ENCODE data around the gene SMIM24. TPM values are rescaled to one million over a fixed set of nuclear protein-coding genes. Genes with fewer than 3 reads are reported as not detected.

Gene SMIM24
- total and polyA plus RNA-seq, 2 experiments from 2014 or later = 5.0 to 21.5 TPM

DNA sequence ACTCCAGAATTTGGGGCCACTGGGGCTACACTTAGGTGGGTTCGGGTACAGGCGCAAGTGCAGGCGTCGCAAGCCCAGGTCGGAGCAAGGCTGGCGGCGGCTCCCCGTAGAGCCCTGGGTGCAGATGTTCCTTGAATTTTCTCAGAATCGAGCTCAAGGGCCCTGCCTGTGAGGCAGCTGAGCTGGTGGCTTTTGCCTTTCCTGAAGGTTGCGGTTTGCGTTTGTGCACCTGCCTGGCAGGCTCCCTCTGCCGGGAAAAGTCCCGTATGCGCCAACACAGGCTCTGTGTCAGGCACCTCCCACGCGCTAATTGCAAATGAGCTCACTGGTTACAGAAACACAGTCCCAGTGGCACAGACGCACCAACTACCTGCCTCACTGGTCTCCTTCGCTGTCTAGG lies 14.2 kb upstream of the SMIM24 start:
- peaks cover 20% of the 10 kb centered on the region for H3K79me2 ChIP-seq (replicated peaks; ENCODE audit: insufficient read depth)
- peaks cover 5% of the 10 kb centered on the region; the same call in 1 of the 2 replicates for H4K20me1 ChIP-seq (replicated peaks; ENCODE audit: insufficient read depth)
- H3K36me3 ChIP-seq (ENCODE audit: insufficient read depth) = peaks cover 5% of the 10 kb centered on the region; the same call in 1 of the 2 replicates
- H3K27me3 ChIP-seq (ENCODE audit: insufficient read depth) = no peaks in the 10 kb centered on the region
- no peaks in the 10 kb centered on the region; the same call in 2 of the 3 replicates for H3K9me3 Mint-ChIP-seq
- peaks cover 51% of the 10 kb centered on the region for H3K36me3 Mint-ChIP-seq (ENCODE audit: low read depth)
- H3K4me2 ChIP-seq = no peak overlapping the region
- no peak overlapping the region for H3K27ac ChIP-seq (ENCODE audit: low read depth)
- H3K27ac Mint-ChIP-seq = no peak overlapping the region
- DNase-seq (ENCODE audit: low spot score) = no peak
- peaks cover 4% of the 10 kb centered on the region; the same call in 1 of the 3 replicates for H3K4me1 Mint-ChIP-seq
- ATAC-seq = no peak
- peaks cover 5% of the 10 kb centered on the region; the same call in 1 of the 2 replicates for H3K4me1 ChIP-seq (ENCODE audit: insufficient read depth)
- no peak overlapping the region for H3K4me3 ChIP-seq
- no peaks in the 10 kb centered on the region for H3K9me2 ChIP-seq (ENCODE audit: insufficient read depth)
- H3K27me3 Mint-ChIP-seq (ENCODE audit: insufficient read depth, low read depth, poor library complexity) = peaks cover 8% of the 10 kb centered on the region
- no peak overlapping the region for H3K4me3 Mint-ChIP-seq
- H3F3A ChIP-seq (replicated peaks; ENCODE audit: low read depth) = 0 out of 2 replicates have a peak, but pooled peaks cover 4% of the 10 kb centered on the region
- no peak overlapping the region for H2AFZ ChIP-seq
- TF ChIP-seq EZH2 (IDR thresholded peaks at IDR 0.05; ENCODE audit: low read depth, unreplicated experiment) = no peak

DNA sequence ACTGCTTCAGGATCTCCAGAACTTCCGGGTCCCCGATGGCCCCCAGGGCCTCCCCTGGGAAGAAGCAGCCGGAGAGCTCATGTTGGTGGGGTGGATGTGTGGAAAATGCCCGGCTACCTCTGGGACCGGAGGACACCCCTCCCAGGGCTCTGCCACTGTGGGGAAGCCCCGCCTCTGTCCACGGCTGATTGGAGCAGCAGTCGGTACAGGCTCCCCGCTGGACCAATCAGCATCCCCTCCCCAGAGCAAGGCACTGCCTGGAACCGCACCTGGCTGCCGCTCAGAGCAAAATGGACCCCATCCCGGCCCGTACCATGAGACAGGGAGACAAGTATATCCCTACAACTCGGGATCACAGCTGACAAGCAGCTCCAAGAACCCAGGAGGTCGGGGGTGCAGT lies 13.7 kb upstream of the SMIM24 start:
- ATAC-seq (peak; percentile 99), DNase-seq (ENCODE audit: low spot score) (peak; percentile 86)
- H3K36me3 ChIP-seq (ENCODE audit: insufficient read depth) = peaks cover 5% of the 10 kb centered on the region; the same call in 1 of the 2 replicates
- Mint-ChIP-seq H3K27me3 (ENCODE audit: insufficient read depth, low read depth, poor library complexity) (peaks cover 8% of the 10 kb centered on the region), H3K36me3 (ENCODE audit: low read depth) (peaks cover 49% of the 10 kb centered on the region), H3K27ac (no peak overlapping the region), H3K4me1 (peaks cover 1% of the 10 kb centered on the region; the same call in 1 of the 3 replicates), H3K4me3 (no peak overlapping the region), H3K9me3 (no peaks in the 10 kb centered on the region; the same call in 2 of the 3 replicates)
- H3K4me3 ChIP-seq = no peak overlapping the region
- H2AFZ ChIP-seq = no peak overlapping the region
- H3K9me2 ChIP-seq (ENCODE audit: insufficient read depth) = no peaks in the 10 kb centered on the region
- peaks cover 1% of the 10 kb centered on the region; the same call in 1 of the 2 replicates for H4K20me1 ChIP-seq (replicated peaks; ENCODE audit: insufficient read depth)
- no peak overlapping the region for H3K4me2 ChIP-seq
- no peak overlapping the region for H3K27ac ChIP-seq (ENCODE audit: low read depth)
- 0 out of 2 replicates have a peak, but pooled peaks cover under 1% of the 10 kb centered on the region for H3K4me1 ChIP-seq (ENCODE audit: insufficient read depth)
- H3K79me2 ChIP-seq (replicated peaks; ENCODE audit: insufficient read depth) = peaks cover 15% of the 10 kb centered on the region
- H3K27me3 ChIP-seq (ENCODE audit: insufficient read depth) = no peaks in the 10 kb centered on the region
- 0 out of 2 replicates have a peak, but pooled peaks cover 4% of the 10 kb centered on the region for H3F3A ChIP-seq (replicated peaks; ENCODE audit: low read depth)
- TF ChIP-seq, protein P1, sequence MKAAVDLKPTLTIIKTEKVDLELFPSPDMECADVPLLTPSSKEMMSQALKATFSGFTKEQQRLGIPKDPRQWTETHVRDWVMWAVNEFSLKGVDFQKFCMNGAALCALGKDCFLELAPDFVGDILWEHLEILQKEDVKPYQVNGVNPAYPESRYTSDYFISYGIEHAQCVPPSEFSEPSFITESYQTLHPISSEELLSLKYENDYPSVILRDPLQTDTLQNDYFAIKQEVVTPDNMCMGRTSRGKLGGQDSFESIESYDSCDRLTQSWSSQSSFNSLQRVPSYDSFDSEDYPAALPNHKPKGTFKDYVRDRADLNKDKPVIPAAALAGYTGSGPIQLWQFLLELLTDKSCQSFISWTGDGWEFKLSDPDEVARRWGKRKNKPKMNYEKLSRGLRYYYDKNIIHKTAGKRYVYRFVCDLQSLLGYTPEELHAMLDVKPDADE (IDR thresholded peaks at IDR 0.05) = no peak
- no peak for TF ChIP-seq EZH2 (IDR thresholded peaks at IDR 0.05; ENCODE audit: low read depth, unreplicated experiment)
- TF ChIP-seq ZNF114 (CRISPR knock-in tag; IDR thresholded peaks at IDR 0.05) = no peak
- TF ChIP-seq NANOG (IDR thresholded peaks at IDR 0.05; ENCODE audit: borderline replicate concordance) = no peak
- no peak for TF ChIP-seq ZNF331 (CRISPR knock-in tag; IDR thresholded peaks at IDR 0.05; ENCODE audit: low read depth)

GRCh38 chr19:3493651-3494050 lies 13.3 kb upstream of the SMIM24 start:
- Mint-ChIP-seq H3K27me3 (ENCODE audit: insufficient read depth, low read depth, poor library complexity) (peaks cover 8% of the 10 kb centered on the region), H3K27ac (no peak overlapping the region), H3K4me1 (no peaks in the 10 kb centered on the region), H3K36me3 (ENCODE audit: low read depth) (peaks cover 47% of the 10 kb centered on the region), H3K4me3 (no peak overlapping the region), H3K9me3 (no peaks in the 10 kb centered on the region; the same call in 2 of the 3 replicates)
- no peak for DNase-seq (ENCODE audit: low spot score)
- Histone ChIP-seq H3K27me3 (ENCODE audit: insufficient read depth) (no peaks in the 10 kb centered on the region), H2AFZ (no peak overlapping the region), H3K4me2 (no peak overlapping the region), H3K4me1 (ENCODE audit: insufficient read depth) (no peaks in the 10 kb centered on the region), H3K9me2 (ENCODE audit: insufficient read depth) (no peaks in the 10 kb centered on the region), H3K36me3 (ENCODE audit: insufficient read depth) (peaks cover 5% of the 10 kb centered on the region; the same call in 1 of the 2 replicates), H3K79me2 (replicated peaks; ENCODE audit: insufficient read depth) (peaks cover 11% of the 10 kb centered on the region), H3K4me3 (no peak overlapping the region), H4K20me1 (replicated peaks; ENCODE audit: insufficient read depth) (no peaks in the 10 kb centered on the region), H3F3A (replicated peaks; ENCODE audit: low read depth) (0 out of 2 replicates have a peak, but pooled peaks cover 4% of the 10 kb centered on the region), H3K27ac (ENCODE audit: low read depth) (no peak overlapping the region)
- ATAC-seq = peak; percentile 9; the same call in 1 of the 3 replicates
- no peak for TF ChIP-seq STAT1 (IDR thresholded peaks at IDR 0.05; ENCODE audit: unreplicated experiment)
- no peak for TF ChIP-seq CTCF (conservative IDR thresholded peaks at IDR 0.05; ENCODE audit: low read depth in 2 of 2)
- TF ChIP-seq POLR2AphosphoS5 (IDR thresholded peaks at IDR 0.05; ENCODE audit: low read depth) = no peak
- no peak for TF ChIP-seq ZNF114 (CRISPR knock-in tag; IDR thresholded peaks at IDR 0.05)
- TF ChIP-seq NANOG (IDR thresholded peaks at IDR 0.05; ENCODE audit: borderline replicate concordance) = no peak

Data from GM23338 (cell line).